AG10803 (cell line): Measurements from ENCODE around the gene MTCH2.

Experiments used
- DNase-seq: peaks from one replicate; pipeline ENCODE4 v3.0.0; 2010; ENCODE audit warnings: low read depth
- H3K4me3 ChIP-seq: 2 replicates; pipeline ENCODE4 v1.5.1; 2011; ENCODE audit warnings: mild to moderate bottlenecking, low read length, control low read depth
- CTCF ChIP-seq: conservative IDR thresholded peaks from 2 replicates; pipeline ENCODE4 v1.5.1; 2011; ENCODE audit warnings: mild to moderate bottlenecking, low read length, control low read depth, inconsistent platforms

MTCH2 gene

GRCh38 chr11:47595967-47596366, 46.4 kb downstream of the MTCH2 start:
- DNase-seq, result no peak
- no peak overlapping the region for H3K4me3 ChIP-seq
- no peak for TF ChIP-seq CTCF

- TF ChIP-seq CTCF, result no peak
- no peak for DNase-seq
- no peak overlapping the region for H3K4me3 ChIP-seq
Measured at GRCh38 chr11:47595029-47595428, 47.3 kb downstream of the MTCH2 start.

- H3K4me3 ChIP-seq, result peak within 1 kb of the TSS; percentile 27
- no peak for DNase-seq
- TF ChIP-seq CTCF, result no peak
Measured at GRCh38 chr11:47593934-47594855, 48.2 kb downstream of the MTCH2 start, which contains the start of gene C1QTNF4. TSS of gene C1QTNF4 (minus strand) at chr11:47594411. CDS start at chr11:47590810, 3,601 bp downstream.

- TF ChIP-seq CTCF, result no peak
- no peak for DNase-seq
- H3K4me3 ChIP-seq, result no peak overlapping the region
Measured at GRCh38 chr11:47593492-47593933, 48.8 kb downstream of the MTCH2 start.

GRCh38 chr11:47592970-47593369, 49.4 kb downstream of the MTCH2 start:
- no peak overlapping the region for H3K4me3 ChIP-seq
- TF ChIP-seq CTCF, result no peak
- no peak for DNase-seq

DNA sequence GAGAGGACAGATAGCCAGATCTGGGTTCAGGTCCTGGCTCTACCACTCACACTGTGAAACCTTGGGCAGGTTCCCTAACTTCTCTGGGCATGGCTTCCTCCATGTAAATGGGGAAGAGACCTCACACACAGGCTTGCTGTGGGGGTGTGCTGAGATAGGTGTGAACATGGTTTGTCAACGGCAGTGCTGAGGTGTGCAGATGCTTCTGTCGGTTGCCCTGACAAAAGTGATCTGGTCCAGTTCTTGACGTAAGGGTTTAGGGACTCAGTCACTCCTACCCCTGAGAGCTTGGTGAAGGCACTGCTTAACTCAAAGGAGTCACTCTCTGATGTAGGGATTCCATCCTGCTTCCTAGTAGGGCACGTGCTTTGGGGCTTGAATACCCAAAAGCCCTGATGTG, 50.1 kb downstream of the MTCH2 start:
- H3K4me3 ChIP-seq, result no peak overlapping the region
- no peak for DNase-seq

More for the DNA sequence above, 50.1 kb downstream of the MTCH2 start:
- TF ChIP-seq CTCF, result no peak
